Activated T-cell treated with anti-CD3 and anti-CD28 coated beads, Interleukin-2, amount 50 U/mL, for 72 hours (primary cell): ENCODE measurements around the gene CDA. TPM values are rescaled to one million over a fixed set of nuclear protein-coding genes. Genes with fewer than 3 reads are reported as not detected.

ENCODE experiments used
- ATAC-seq, 2 donors: fragments of 150-1000 bp; cut with Tn5 transposase; replicated peaks in 1 of 2; 2 replicates each; pipeline ENCODE4 v1.10.0; 2021; ENCODE audit warnings: moderate library complexity in 2 of 2, mild to moderate bottlenecking in 1 of 2
- DNase-seq, 2 donors: peaks; one replicate each; pipeline ENCODE4 v3.0.0; 2021 to 2022; ENCODE audit warnings: mixed read lengths in 1 of 2
- H3K27ac Mint-ChIP-seq: one replicate; pipeline ENCODE4 v1.8.0; 2022; ENCODE audit warnings: mild to moderate bottlenecking, moderate library complexity, mixed read lengths
- H3K27me3 Mint-ChIP-seq: one replicate; pipeline ENCODE4 v1.8.0; 2022; ENCODE audit warnings: low read depth, mixed read lengths
- H3K36me3 Mint-ChIP-seq, 2 donors: one replicate each; pipeline ENCODE4 v1.8.0; 2022; ENCODE audit warnings: mixed read lengths in 2 of 2, mild to moderate bottlenecking in 1 of 2; ENCODE audit not compliant: insufficient read depth in 2 of 2
- H3K4me1 Mint-ChIP-seq: one replicate; pipeline ENCODE4 v1.8.0; 2022; ENCODE audit warnings: low read depth, mixed read lengths
- H3K4me3 Mint-ChIP-seq, 2 donors: one replicate each; pipeline ENCODE4 v1.8.0; 2022; ENCODE audit warnings: mild to moderate bottlenecking in 2 of 2, mixed read lengths in 2 of 2, moderate library complexity in 2 of 2
- H3K9me3 Mint-ChIP-seq, 2 donors: one replicate each; pipeline ENCODE4 v1.8.0; 2022; ENCODE audit warnings: mixed read lengths in 2 of 2
- total RNA-seq, 2 donors: library from RNA; stranded (reverse); gene quantifications; one replicate each; pipeline ENCODE4 v1.2.3, GENCODE V29; 2022

The CDA gene
- total RNA-seq, 2 donors from 2014 or later = not detected

DNA sequence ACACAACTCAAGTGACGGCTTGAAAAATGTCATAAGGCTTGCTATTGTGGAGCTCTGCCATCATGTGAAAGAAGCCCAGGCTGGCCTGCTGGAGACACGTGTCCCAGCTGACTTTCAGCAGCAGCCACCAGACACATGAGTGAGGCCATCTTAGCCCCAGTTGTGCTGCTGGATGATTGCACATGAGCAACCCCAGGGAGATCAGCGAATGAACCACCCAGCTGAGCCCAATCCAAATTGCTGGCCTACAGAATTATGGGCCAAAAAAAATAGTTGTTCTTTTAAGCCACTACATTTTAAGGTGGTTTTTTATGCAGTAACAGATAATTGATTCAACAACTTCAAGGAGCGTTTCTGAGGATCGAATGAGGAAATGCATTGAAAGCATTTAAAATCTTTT, 17.5 kb upstream of the CDA start:
- H3K4me1 Mint-ChIP-seq = peaks cover 9% of the 10 kb centered on the region
- peaks cover 33% of the 10 kb centered on the region for H3K27me3 Mint-ChIP-seq
- peaks cover 0 to 3% of the 10 kb centered on the region in 2 donors for H3K36me3 Mint-ChIP-seq
- no peak for ATAC-seq
- H3K4me3 Mint-ChIP-seq = no peak overlapping the region
- DNase-seq = no peak
- H3K27ac Mint-ChIP-seq = no peak overlapping the region
- H3K9me3 Mint-ChIP-seq = peaks cover 1 to 4% of the 10 kb centered on the region in 2 donors

DNA sequence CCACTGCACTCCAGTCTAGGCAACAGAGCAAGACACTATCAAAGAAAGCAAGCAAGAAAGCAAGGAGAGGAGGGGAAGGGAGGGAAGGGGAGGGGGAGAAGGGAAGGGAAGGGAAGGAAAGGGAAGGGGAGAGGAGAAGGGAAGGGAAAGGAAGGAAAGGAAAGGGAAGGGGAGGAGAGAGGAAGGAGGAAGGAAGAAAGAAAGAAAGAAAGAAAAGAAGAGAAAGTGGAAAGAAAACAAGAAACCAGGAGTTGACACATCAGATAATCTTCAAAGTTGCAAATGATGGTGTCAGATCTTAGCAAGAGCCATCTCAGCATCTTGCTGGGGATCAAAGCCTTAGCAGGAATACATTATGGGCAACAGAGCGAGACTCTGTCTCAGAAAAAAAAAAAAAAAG, 14.9 kb upstream of the CDA start:
- Mint-ChIP-seq H3K9me3 (peaks cover 1 to 4% of the 10 kb centered on the region in 2 donors), H3K36me3 (peaks cover 0 to 3% of the 10 kb centered on the region in 2 donors)

DNA sequence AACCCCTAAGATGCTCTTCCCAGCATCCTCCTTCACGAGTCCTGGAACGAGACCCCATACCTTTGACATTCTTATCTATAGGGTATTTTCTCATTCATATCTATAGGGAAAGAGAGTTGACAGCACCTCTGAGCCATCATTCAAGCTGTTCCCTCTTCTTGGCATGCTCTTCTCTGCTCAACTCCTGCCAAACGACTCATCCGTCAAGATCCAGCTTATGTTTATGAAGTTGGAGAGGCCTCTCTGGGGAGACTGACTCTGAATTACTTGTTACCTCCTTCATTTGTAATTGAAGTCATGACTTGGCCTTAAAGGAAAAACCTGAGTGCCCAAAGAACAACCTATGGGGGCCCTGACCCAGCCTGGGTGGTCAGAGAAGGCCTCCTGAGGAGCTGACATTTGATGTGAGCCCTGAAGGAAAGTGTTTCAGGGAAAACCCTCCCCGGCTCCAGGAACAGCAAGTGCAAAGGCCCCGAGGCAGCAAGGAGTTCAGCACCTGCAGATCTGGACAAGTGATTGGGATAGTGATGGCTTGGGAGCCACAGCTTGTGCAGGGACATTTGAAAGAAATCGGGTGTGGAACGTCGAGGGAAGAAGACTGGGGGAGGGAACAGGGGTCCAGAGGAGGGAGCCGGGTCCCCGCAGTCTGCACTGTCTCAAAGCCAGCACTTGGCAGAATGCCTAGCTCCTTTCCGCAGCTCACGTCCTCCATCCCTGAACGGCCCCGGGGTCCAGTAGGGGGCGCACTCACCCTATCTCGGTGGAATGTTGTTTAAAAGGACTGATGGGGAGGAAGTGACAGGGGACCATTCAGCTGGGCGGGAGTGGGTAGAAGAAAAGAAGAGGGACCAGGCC, 14.0 kb upstream of the CDA start:
- no peak overlapping the region for H3K27ac Mint-ChIP-seq
- ATAC-seq (peak; percentile 45 to 91), DNase-seq (peak; percentile 47 to 88)
- peaks cover 1 to 4% of the 10 kb centered on the region in 2 donors for H3K9me3 Mint-ChIP-seq
- H3K4me3 Mint-ChIP-seq = no peak overlapping the region
- H3K4me1 Mint-ChIP-seq = peaks cover 9% of the 10 kb centered on the region
- peaks cover 0 to 3% of the 10 kb centered on the region in 2 donors for H3K36me3 Mint-ChIP-seq
- peaks cover 28% of the 10 kb centered on the region for H3K27me3 Mint-ChIP-seq

More for the DNA sequence above, 14.9 kb upstream of the CDA start:
- no peak overlapping the region for H3K4me3 Mint-ChIP-seq
- peaks cover 9% of the 10 kb centered on the region for H3K4me1 Mint-ChIP-seq
- ATAC-seq (no peak), DNase-seq (no peak)
- no peak overlapping the region for H3K27ac Mint-ChIP-seq
- H3K27me3 Mint-ChIP-seq = peaks cover 33% of the 10 kb centered on the region

DNA sequence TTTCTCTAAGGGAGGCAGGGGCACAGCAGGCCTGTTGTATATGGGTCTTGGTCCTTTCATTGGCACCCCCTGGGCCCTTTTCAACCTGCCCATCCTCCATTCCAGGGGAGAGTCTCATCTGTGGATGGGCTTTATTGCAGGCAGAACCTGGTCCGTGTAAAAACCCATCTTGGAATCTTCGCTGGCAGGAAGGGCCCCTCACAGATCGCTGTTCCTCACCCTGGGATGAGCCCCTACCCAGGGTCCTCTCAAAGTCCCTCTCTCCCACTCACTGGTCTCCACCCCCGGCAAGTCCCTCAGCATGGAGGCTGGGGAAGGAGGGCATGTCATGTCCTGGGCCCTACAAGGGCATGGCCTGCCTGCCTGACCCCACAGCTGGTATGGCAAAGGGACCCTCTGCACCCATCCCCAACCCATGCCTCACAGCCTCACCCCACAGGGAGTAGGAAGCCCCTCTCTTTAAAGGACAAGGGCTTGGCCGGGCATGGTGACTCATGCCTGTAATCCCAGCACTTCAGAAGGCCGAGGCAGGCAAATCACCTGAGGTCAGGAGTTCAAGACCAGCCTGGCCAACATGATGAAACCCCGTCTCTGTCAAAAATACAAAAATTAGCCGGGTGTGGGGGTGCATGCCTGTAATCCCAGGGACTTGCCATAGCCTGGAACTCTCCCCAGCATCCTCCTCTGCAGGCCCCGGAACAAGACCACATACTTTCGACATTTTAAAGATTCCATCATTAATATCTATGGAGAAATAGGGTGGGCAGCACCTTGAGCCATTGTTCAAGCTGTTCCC, 13.2 kb upstream of the CDA start:
- ATAC-seq (no peak), DNase-seq (no peak)
- H3K27me3 Mint-ChIP-seq = peaks cover 27% of the 10 kb centered on the region
- no peak overlapping the region for H3K4me3 Mint-ChIP-seq
- H3K9me3 Mint-ChIP-seq = peaks cover 1 to 4% of the 10 kb centered on the region in 2 donors
- H3K27ac Mint-ChIP-seq = no peak overlapping the region
- peaks cover 9% of the 10 kb centered on the region for H3K4me1 Mint-ChIP-seq
- peaks cover 0 to 3% of the 10 kb centered on the region in 2 donors for H3K36me3 Mint-ChIP-seq

DNA sequence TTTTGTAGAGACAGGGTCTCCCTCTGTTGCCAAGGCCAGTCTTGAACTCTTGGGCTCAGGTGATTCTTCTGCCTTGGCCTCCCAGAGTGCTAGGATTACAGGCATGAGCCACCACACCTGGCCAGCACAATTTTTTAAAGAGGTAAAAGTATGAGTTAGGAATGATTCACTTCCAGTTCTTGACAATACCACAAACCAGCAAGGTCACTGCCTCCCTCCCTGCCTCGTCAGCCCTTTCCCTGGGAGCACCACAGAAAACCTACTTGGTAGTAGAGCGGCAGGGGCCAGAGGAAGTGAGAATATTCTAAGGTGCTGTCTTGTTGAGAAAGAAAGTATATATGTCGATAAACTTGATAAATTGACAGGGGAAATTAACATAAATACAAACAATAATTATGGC, 10.8 kb upstream of the CDA start:
- no peaks in the 10 kb centered on the region for H3K9me3 Mint-ChIP-seq
- peaks cover 9% of the 10 kb centered on the region for H3K4me1 Mint-ChIP-seq
- no peak for ATAC-seq
- no peaks in the 10 kb centered on the region for H3K36me3 Mint-ChIP-seq
- peaks cover 12% of the 10 kb centered on the region for H3K27me3 Mint-ChIP-seq
- no peak for DNase-seq
- H3K4me3 Mint-ChIP-seq = no peak overlapping the region
- no peak overlapping the region for H3K27ac Mint-ChIP-seq

DNA sequence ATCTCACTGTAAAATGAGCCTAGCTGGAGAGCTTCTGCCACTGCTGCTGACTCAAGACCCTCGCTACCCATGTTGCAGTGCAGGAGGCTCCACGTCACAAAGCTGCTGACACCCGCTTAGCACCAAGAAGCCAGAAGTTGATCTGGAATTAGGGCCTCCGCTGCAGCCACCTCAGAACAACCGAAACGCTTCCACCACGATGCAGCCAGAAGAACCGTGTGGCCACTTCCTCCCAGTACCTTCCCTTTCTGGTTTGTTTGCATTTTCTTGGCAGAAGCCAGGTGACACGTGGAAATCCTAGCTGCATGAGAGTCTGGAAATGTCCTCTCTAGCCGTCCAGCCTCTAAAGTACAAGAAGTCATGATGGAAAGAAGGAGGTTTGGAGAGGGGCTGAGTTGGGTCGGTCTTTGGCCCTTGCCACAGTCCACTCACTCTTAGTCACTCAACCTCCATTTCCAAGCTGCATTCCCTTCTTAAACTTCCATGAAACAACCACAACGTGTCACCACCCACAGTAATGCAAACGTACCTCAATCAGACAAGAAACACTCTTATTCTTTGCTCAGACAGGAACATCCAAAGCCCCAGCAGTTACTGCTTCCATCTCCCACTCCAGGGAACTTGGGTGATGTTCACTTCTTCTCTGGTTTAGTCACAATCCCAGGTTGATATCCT, 10.0 kb upstream of the CDA start:
- DNase-seq (no peak), ATAC-seq (no peak)
- Mint-ChIP-seq H3K27me3 (peaks cover 5% of the 10 kb centered on the region), H3K27ac (no peak overlapping the region), H3K9me3 (no peaks in the 10 kb centered on the region), H3K4me3 (no peak overlapping the region), H3K36me3 (no peaks in the 10 kb centered on the region), H3K4me1 (peaks cover 9% of the 10 kb centered on the region)

DNA sequence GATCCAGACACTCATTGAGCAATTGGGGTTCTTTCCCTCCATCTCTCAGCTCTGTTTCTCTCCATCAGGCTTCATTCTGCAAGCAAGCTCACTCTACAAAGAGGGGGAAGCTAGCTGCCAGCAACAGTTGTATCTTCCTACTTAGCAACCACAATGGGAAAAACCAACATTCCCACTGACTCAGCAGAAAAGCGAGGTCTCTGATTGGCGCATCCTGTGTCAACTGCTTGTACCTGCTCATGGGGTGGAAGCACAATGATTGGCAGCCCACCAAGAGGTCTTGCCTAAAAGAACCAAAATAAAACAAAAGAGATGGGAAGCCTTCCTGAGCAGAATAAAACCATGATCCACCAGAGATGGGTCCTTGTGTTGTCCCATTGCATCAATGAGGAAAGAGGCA, 4.0 kb upstream of the CDA start:
- Mint-ChIP-seq H3K9me3 (no peaks in the 10 kb centered on the region), H3K27ac (no peak overlapping the region), H3K4me3 (no peak overlapping the region), H3K36me3 (no peaks in the 10 kb centered on the region), H3K4me1 (no peaks in the 10 kb centered on the region), H3K27me3 (peaks cover 40% of the 10 kb centered on the region)
- no peak for DNase-seq
- ATAC-seq = no peak

DNA sequence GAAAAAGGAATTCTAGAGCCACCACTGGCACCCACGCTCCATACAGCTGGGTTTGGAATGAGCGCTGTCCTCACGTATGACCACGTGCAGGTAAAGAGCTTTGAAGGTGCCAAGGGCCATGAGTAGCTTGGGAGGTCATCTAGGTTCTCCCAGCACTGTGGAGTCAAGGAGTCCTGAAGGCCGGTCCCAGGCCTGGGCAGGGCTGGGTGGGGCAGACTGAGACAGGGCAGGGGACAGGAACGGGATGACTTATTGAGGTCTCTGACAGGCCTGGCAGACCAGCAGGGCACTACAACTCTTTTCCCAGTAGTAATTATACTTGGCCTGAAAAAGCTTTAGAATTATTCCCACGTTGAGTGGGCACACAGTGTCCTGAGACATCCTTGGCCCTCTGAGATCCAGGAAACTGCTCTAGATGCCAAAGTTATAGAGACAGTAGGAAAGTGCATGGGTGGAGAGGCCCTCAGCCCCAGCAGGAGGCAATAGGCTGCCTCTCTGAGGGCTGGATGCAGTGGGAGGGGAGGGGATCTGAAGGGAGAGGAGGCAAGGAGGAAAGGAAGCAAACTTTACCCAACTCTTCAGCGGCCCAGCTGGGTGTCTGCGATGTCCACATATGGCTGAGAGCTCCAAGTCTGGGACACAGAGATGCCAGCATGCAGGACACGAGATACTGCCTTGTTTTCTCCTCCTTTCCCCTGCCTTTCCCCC, 1.8 kb upstream of the CDA start:
- no peaks in the 10 kb centered on the region for H3K4me1 Mint-ChIP-seq
- H3K27ac Mint-ChIP-seq = no peak overlapping the region
- no peaks in the 10 kb centered on the region for H3K9me3 Mint-ChIP-seq
- ATAC-seq = no peak
- peaks cover 57% of the 10 kb centered on the region for H3K27me3 Mint-ChIP-seq
- DNase-seq = no peak
- no peak overlapping the region for H3K4me3 Mint-ChIP-seq
- no peaks in the 10 kb centered on the region for H3K36me3 Mint-ChIP-seq

DNA sequence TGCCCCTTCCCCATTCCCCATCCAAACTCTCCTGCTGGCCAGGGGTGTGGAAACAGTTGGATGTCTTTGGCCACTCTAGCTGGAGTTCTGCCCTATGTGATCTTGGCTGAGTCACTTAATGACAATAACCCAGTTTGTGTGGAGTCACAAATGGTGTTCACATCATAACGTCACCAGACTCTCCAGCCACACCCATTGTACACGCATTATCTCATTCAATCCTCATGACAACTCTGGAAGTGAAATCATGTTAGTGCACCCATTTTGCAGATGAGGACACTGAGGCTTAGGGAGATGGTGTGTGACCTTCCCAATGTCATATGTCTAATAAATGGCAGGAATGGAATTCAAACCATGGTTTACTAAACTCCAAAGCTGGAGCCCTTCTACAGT, 1.2 kb upstream of the CDA start:
- H3K27ac Mint-ChIP-seq = no peak overlapping the region
- H3K27me3 Mint-ChIP-seq = peaks cover 62% of the 10 kb centered on the region
- H3K4me1 Mint-ChIP-seq = no peaks in the 10 kb centered on the region
- no peak overlapping the region for H3K4me3 Mint-ChIP-seq
- DNase-seq = no peak
- no peak for ATAC-seq
- H3K9me3 Mint-ChIP-seq = no peaks in the 10 kb centered on the region
- no peaks in the 10 kb centered on the region for H3K36me3 Mint-ChIP-seq

DNA sequence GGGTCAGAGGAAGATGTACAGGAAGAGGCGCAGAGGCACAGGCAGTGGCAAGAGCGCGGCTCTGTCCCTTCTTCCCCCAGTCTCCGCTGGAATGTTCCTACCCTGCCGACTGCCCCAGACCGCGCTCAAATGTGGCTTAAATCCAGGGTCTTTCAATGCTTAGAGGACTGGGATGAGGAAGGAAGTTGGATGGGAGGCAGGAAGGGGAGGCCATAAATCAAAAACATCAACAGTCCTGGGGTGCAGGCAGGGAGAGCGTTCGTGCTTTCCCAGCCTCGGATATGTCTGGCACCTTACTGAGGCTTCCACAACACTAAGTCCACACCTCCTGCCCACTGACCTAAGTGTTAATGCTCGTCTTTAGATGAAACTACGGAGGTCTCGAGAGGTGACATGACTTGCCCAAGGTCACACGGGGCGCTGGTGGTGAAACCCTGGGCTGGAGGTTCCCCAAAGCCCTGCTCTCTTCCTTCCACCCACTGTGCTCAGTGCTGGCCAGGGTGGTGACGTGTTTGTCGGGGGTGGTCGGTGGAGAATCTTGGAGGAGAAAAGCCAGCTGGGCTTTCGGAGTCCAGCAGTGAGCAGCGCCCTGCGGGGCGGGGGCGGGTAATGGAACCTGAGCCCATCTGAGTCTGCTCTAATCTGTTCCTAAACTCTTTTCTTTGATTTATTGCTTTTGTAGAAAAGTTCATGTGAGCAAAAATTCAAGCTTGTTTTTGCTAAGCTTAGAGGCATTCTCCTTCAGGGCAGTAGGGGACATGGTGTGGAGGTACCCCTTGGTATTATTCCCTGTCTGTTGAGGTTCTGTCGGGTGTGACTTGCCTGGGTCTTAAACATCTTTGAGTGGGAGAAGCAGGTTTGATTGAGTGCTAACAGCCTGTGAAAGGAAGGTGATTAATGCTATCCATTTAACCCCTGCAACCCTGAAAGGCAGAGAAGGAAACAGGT, 708 bp downstream of the CDA start:
- DNase-seq (no peak), ATAC-seq (no peak)
- Mint-ChIP-seq H3K27ac (no peak overlapping the region), H3K9me3 (no peaks in the 10 kb centered on the region), H3K4me1 (no peaks in the 10 kb centered on the region), H3K36me3 (no peaks in the 10 kb centered on the region), H3K4me3 (no peak overlapping the region), H3K27me3 (peaks cover 61% of the 10 kb centered on the region)

DNA sequence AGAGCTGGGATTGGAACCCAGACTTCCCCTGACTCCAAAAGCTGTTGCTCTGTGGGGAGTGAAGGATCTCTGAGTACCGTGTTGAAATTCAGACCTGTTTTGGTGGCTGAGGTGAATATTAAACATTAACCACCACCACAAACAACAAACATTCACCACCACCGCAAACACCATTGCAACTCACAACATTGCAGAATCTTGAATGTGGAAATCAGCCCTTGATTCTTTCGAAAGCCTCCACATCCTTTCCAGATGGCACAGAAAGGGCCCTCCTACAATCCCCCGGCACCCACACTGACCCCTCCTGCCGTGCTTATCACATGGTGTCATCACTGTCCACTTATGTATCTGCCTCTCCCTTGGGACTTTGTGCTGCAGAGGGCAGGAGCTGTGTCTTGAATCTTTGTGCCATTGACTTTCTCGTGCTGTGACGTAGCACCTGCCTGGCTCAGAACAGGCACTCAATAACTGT, 1.4 kb downstream of the CDA start:
- DNase-seq (no peak), ATAC-seq (no peak)
- H3K4me1 Mint-ChIP-seq = no peaks in the 10 kb centered on the region
- no peak overlapping the region for H3K27ac Mint-ChIP-seq
- no peak overlapping the region for H3K4me3 Mint-ChIP-seq
- H3K36me3 Mint-ChIP-seq = no peaks in the 10 kb centered on the region
- H3K27me3 Mint-ChIP-seq = peaks cover 57% of the 10 kb centered on the region
- H3K9me3 Mint-ChIP-seq = no peaks in the 10 kb centered on the region

DNA sequence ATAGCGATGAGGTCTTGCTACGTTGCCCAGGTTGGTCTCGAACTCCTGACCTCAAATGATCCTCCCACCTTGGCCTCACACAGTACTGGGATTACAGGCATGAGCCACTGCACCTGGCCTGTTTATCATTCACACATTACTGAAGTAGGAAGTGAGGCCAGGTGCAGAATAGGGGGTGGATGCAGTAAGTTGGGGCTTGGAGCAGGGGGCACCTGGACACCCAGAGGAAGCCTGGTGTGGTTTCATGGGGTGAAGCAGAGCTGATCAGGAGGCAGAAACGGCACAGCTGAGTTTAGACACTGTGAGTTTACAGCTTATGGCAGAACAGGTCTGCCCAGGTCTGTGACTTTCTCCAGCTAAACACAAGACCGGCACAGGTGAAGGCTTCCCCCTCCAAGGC, 4.9 kb downstream of the CDA start:
- DNase-seq (no peak), ATAC-seq (no peak)
- Mint-ChIP-seq H3K4me1 (no peaks in the 10 kb centered on the region), H3K27ac (no peak overlapping the region), H3K36me3 (no peaks in the 10 kb centered on the region), H3K9me3 (no peaks in the 10 kb centered on the region), H3K27me3 (peaks cover 39% of the 10 kb centered on the region), H3K4me3 (no peak overlapping the region)
